GM12864 (cell line): ENCODE data around the gene LANCL3.
"Not testable (repeated sequence)": the region's sequence is repeated elsewhere in the genome, so short reads cannot be mapped to it uniquely, and the experiment has no call there.

Source experiments
- DNase-seq: peaks from one replicate; pipeline ENCODE4 v3.0.0-alpha.2; 2011; ENCODE audit warnings: low read depth
- H3K4me3 ChIP-seq: 2 replicates; pipeline ENCODE4 v1.5.1; 2011; ENCODE audit warnings: mild to moderate bottlenecking, low read depth, low read length, control low read depth
- CTCF ChIP-seq: IDR thresholded peaks from 2 replicates; pipeline ENCODE4 v1.5.1; 2011; ENCODE audit warnings: low read depth, mild to moderate bottlenecking, moderate library complexity, low read length, control low read depth, inconsistent platforms; ENCODE audit errors: missing control alignments

The LANCL3 gene

DNA sequence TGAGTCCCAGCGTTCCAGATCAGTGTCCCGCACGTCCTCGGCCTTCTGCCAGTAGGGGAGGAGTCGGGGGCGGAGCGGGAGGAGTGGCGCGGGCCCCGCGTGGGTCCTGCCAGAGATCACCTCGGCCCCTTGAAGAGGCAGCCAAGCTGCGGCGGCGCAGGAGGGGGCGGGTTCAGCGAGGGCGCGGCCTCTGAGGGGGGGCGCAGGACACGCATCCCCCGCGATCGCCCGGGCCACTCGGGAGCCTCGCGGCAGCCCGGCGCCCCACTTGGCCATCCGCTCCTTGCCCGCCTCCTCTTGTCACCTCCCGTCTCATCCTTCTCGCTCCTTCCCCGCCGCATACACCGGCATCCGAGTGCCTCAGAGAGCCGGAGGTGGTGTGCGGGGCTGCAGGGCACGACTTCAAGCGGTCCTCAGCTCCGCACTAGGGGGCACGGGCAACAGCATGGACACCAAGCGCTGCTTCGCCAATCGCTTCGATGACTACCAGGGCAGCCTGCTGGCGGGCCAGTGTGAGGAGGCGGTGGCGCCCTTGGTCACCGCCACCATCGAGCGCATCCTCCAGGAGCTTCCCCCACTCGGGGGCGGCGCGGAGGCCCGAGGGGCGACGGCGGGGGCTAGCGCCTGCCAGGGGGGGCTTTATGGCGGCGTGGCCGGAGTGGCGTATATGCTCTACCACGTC, at the start of gene LANCL3:
Gene LANCL3 (plus strand): TSS at position 236 of the 682 bp plus-strand sequence. CDS start 210 bp downstream, at position 446.
- DNase-seq = not testable (repeated sequence)
- H3K4me3 ChIP-seq = peak within 1 kb of the TSS; percentile 3; the same call in 1 of the 2 replicates

DNA sequence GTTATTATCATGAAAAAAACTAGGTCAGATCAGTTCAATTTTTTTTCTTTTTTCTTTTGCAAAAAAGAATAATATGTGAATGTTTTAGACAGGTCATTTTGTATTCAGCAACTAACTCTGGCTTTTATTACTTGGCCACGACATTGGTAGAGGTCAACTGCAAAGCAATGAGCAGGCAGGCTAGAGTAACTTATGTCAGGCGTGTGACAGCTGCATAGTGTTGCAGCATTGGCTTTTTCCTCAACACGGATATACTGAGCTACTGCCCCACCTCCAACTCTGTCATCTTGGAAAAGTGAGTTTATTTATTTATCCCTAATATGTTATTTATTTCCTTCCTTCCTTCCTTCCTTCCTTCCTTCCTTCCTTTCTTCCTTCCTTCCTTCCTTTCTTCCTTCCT, 47.8 kb upstream of the LANCL3 start:
- not testable (repeated sequence) for DNase-seq

GRCh38 chrX:37541991-37542390, 29.5 kb upstream of the LANCL3 start:
- H3K4me3 ChIP-seq = no peak overlapping the region
- no peak for DNase-seq
- no peak for TF ChIP-seq CTCF

More for the DNA sequence above, 47.8 kb upstream of the LANCL3 start:
- H3K4me3 ChIP-seq = not testable (repeated sequence)

DNA sequence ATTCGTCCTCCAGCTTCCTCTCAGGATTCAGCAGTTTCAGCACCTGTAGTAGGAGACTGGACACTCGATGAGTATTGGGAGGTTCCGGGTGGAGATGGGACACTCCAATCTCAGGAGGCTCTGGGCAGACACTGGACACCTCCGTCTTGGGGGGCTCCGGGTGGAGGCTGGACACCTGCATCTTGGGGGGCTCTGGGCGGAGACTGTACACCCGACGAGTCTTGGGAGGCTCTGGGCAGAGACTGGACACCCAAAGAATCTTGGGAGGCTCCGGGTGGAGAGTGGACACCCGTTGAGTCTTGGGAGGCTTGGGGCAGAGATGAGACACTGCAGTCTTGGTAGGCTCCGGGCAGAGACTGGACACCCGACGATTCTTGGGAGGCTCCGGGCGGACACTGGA, 28.7 kb upstream of the LANCL3 start:
- H3K4me3 ChIP-seq = no peak overlapping the region
- no peak for TF ChIP-seq CTCF
- DNase-seq = no peak

GRCh38 chrX:37543324-37543723, 28.1 kb upstream of the LANCL3 start:
- no peak for TF ChIP-seq CTCF
- no peak for DNase-seq
- H3K4me3 ChIP-seq = no peak overlapping the region

- DNase-seq, H3K4me3 ChIP-seq: not testable (repeated sequence)
Observed at GRCh38 chrX:37544531-37544930, 26.9 kb upstream of the LANCL3 start.

DNA sequence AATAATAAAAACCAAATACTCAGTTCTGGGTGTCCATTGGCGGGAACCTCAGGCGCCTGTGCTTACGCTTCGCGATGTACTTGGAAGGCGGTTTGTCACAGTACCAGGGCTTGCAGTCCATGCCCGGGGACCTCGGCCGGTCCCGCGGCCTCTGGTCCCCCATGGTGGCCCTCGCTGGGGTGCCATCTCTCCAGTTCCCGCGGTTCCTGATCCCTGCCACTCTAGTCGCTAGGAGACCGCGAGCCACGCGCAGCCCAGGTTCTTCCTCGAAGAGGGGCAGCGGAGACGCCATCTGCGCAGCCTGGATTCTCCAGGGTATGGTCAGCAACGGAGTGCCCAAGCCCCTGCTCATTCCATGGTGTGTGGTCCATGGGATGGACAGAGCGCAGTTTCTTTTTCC, 26.4 kb upstream of the LANCL3 start:
- H3K4me3 ChIP-seq = no peak overlapping the region
- TF ChIP-seq CTCF = no peak
- no peak for DNase-seq

GRCh38 chrX:37549619-37550018, 21.8 kb upstream of the LANCL3 start:
- not testable (repeated sequence) for H3K4me3 ChIP-seq, DNase-seq

GRCh38 chrX:37553476-37553875, 18.0 kb upstream of the LANCL3 start:
- H3K4me3 ChIP-seq = no peak overlapping the region
- no peak for DNase-seq
- TF ChIP-seq CTCF = no peak

DNA sequence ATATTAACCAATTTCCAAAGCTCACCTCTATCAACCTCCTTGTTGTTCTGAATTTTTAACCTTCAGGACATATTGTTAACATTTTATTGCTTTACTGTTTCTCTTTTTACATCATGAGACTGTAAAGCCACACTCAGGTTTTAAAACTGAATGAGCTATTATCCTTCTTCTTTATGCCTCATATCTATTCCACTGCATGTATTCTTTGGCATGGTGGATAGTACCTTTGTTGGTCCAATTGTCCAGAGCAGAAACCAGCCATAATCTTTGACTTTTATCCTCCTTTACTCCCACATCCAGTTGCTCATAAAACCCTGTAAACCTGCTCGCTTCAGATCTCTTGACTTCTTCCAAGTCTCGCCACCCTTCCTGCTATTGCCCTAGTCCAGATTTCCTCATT, 6.2 kb upstream of the LANCL3 start:
- H3K4me3 ChIP-seq = not testable (repeated sequence)

DNA sequence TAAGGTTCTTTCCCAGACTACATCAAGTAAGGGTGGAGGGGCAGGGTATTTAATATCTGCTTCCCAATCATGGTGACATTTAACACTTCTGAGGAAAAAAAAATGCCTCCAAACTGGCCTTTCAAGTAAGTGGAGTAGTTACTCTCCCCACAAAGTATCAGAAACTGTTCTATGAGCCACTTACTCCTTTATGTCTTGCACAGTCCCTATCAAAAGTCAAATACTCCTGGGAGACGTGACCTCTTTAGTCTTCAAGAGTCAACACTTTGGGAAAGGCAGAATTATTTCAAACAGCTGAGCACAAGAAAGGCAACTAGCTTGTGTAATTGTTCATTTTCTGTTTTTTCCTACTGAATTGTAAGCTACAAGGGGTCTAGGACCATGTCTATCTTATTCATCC, 1.1 kb upstream of the LANCL3 start:
- not testable (repeated sequence) for H3K4me3 ChIP-seq, DNase-seq

More for the DNA sequence above, 6.2 kb upstream of the LANCL3 start:
- DNase-seq = not testable (repeated sequence)
